Hematopoietic multipotent progenitor cell treated with erythropoietin and hydrocortisone succinate and interleukin-3 and kit ligand, for 15 days (in vitro differentiated cells): Measurements from ENCODE around the gene THAP5.
"Not testable (repeated sequence)": the region's sequence is repeated elsewhere in the genome, so short reads cannot be mapped to it uniquely, and the experiment has no call there.

Experiments used
- DNase-seq: peaks from one replicate; pipeline ENCODE4 v3.0.0-alpha.2; 2015; ENCODE audit warnings: low spot score

THAP5 gene

DNA sequence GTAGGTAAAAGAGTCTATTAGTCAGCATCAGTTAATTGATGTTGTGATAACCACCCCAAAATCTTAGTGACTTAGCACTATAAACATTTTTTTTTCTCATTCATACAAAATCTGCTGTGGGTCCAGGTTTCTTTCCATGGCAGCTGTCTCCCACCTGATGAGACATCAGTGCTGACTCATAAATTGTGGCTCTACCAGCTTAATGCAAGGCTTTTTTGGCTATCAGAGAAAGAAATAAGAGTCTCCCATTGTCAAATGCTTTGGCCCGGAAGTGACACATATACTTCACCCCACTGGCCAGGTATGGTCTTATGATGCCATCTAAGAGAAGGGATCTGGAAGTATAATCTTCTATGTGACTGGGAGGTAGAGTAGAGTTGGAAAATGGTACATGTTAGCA, 14.7 kb upstream of the THAP5 start:
- no peak for DNase-seq

DNA sequence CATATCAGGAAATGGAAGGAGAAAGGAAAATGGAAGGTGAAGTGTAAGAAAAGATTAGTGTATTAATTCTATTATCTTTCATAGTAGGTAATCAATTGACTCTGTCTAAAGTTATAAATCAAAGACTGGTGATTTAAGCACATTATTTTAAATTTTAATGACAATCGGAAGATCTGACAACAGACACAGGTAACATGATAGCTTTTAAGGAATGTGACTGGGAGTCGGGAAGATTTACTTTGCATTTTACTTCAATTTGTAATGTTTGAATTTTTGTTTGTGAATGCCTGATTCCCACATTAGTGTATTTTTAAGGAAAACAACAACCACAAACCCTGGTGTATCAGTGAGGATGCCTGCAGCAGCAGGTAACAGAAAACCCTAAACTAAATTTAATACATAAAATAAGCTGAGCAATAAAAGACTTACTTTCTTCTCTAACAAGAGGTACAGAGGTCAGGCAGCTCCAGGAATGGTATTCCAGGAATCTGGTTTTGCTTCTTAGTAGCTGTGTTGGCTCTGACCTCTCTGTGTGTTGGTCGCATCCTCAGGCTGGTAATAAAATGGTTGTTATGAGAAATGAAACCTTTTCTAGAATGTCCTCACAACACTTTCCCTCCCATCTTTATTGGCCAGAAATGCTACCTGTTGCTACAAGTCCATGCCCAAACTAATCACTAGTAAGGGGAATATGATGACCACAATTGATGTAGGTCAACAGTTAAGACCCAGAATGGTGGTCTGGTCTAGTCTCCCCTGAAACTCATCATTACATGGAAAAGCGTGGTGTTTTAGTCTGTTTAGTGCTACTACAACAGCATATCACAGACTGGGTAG, 12.4 kb upstream of the THAP5 start:
- no peak for DNase-seq

- DNase-seq = no peak
Observed at GRCh38 chr7:108580298-108580697, 10.8 kb upstream of the THAP5 start.

DNA sequence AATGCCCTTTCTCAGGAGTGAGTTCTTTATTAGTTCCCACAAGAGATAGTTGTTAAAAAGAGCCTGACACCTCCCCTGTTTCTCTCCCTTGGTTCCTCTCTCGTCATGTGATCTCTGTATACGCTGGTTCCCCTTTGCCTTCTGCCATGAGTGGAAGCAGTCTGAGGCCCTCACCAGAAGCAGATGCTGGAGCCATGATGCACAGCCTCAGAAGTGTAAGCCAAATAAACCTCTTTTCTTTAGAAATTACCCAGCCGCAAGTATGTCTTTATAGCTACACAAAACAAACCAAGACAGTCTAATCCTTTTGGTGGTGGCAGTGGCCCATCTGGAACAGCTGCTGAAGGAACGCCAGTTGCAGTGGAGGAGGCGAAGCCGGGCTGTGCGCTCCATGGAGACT, 9.4 kb upstream of the THAP5 start:
- DNase-seq = no peak

DNA sequence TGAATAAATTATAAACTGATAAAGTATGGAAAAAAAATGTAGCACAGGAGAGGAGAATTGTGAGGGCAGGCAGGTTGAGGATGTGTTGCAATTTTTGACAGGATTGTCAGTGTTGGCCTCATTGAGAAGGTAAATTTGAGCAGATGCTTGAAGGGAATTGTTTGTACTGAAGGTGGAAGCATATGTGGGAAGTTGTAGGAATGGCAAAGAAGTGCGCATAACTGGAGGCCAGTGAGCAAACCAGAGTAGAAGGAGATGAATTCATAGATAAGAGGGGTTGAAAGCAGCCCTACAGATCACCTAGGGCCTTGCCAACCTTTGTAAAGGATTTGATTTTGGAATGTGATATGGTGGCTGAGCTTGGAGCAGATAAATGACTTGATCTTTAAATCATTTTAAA, 6.6 kb upstream of the THAP5 start:
- no peak for DNase-seq

- no peak for DNase-seq
Observed at GRCh38 chr7:108575156-108575555, 5.7 kb upstream of the THAP5 start.

GRCh38 chr7:108572480-108572879, 3.0 kb upstream of the THAP5 start:
- DNase-seq = peak; percentile 53

DNA sequence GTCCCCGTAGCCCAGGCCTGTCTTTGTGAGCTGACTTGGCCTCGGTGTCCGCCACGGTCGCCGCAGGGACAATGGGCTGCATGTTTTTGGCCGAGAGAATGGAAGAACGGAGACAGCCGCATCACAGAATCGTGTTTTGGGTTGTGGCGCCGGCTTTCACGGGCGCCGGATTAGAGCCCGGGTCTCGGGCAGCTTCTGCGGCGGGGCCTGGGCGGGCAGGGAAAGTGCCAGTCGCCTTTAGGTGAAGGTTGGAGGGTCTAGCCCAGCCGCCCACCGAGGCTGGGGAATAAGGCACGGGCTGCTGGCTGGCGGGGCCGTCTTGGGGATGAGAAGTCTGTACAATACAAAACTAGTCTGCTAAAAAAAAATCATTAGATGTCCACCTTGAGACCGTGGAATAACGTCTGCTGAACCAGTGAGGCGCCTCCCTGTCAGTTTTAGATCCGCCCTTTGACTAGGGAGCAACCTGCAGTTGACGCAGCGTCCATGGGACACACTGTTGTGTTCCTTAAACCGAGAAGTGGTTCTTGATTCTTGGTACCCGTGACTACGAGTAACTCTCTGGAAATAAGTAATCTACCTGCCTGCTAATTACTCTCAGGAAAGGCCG, 745 bp upstream of the THAP5 start:
- peak; percentile 74 for DNase-seq

GRCh38 chr7:108568801-108569380, 615 bp downstream of the THAP5 start:
- DNase-seq = no peak

DNA sequence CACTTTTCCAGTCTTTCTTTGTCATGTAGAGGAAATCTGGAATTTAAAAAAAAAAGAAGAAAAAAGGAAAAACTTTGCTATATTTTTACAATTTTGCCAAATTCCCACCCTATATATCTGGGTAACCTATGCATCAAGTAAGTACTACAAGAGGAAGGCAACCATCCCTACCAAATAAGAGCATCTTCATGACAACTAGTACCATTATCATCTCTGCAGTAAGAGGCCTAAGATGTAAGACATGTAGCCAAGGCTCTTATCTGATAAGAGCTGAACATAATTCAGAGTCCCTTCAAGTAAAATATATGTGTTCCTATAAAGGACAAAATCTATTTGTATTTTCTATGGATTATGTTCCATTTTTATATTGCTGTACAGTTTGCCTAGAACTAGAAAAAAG, 3.5 kb downstream of the THAP5 start:
- DNase-seq = peak; percentile 11

DNA sequence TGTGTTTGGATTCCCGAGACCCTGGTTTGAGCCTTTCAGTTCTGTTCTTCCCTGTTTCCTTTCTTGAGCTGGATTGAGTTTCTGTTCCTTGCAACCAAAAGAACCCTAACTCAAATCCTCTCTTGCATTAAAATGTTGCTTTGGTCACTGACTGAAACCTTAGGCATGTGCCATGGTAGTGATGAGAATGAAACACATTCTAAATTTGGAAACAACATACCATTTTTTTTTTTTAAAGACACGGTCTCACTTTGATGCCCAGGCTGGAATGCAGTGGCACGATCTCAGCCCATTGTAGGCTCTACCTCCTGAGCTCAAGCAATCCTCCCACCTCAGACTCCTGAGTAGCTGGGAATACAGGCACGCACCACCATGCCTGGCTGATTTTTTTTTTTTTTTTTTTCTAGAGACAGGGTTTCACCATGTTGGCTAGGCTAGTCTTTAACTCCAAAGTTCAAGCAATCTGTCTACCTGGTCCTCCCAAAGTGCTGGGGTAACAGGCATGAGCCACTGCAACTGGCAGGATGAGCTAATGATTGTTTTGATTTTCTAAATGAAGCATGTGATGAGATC, 8.4 kb downstream of the THAP5 start:
- no peak for DNase-seq

DNA sequence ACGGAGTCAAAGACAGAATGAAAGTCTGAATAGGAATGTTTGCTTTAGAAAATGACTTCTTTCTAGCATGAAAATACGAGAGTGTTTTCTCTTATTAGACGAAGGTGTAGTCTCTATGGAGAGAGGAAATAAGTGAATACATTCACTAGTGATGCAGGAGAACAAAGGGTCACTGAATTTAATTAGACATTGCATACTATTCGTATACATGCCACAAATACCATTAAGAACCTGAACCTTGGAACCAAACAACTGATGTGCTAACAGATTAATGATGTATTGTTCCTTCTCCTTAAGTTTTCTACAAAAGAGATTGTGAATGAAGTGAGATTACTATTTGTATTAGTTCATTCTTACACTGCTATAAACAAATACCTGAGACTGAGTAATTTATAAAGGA, 10.3 kb downstream of the THAP5 start:
- DNase-seq = no peak

DNA sequence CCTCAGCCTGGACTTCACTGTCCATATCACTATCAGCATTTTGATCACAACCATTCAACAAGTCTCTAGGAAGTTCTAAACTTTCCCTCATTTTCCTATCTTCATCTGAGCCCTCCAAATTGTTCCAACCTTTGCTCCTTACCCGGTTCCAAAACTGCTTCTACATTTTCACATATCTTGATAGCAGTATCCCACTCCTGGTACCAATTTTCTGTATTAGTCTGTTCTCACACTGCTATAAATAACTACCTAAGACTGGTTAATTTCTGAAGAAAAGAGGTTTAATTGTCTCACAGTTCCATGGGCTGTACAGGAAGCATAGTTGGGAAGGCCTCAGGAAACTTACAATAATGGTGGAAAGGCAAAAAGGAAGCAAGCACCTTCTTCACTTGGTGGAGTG, 11.9 kb downstream of the THAP5 start:
- no peak for DNase-seq

GRCh38 chr7:108557191-108557590, 12.3 kb downstream of the THAP5 start:
- DNase-seq = no peak

DNA sequence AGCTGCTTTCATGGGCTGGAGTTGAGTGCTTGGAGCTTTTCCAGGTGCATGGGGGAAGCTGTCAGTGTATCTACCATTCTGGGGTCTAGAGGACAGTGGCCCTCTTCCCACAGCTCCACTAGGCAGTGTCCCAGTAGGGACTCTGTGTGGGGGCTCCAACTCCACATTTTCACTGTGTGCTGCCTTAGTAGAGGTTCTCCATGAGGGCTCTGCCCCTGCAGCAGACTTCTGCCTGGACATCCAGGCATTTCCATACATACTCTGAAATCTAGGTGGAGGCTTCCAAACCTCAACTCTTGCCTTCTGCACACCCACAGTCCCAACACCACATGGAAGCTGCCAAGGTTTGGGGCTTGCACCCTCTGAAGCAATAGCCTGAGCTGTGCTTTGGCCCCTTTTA, 12.8 kb downstream of the THAP5 start:
- DNase-seq = not testable (repeated sequence)

DNA sequence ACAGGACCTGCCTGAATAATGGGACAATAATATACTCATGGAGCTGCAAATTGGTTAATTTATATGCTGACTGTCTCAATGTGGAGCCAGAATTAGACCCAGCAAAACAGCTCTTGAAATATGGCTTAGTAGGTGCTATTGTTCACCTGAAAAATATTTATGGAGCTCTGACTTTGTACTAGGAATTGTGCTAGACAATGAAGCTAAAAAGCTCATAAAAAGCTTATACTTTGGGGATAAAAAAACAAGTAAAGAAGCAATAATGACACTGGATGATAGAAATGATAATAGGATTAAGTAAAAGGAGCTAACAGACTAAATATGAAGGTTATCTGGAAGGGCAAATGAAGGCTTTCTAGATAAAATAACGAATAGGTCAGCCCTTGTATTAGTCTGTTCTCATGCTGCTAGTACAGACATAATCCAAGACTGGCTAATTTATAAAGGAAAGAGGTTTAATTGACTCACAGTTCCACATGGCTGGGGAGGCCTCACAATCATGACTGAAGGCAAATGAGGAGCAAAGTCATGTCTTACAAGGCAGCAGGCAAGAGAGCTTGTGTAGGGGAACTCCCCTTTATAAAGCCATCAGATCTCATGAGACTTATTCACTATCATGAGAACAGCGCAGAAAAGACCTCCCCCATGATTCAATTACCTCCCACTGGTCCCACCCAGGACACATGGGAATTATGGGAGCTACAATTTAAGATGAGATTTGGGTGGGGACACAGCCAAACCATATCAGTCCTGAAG, 21.2 kb downstream of the THAP5 start:
- not testable (repeated sequence) for DNase-seq

GRCh38 chr7:108541478-108541877, 28.0 kb downstream of the THAP5 start:
- DNase-seq = no peak

DNA sequence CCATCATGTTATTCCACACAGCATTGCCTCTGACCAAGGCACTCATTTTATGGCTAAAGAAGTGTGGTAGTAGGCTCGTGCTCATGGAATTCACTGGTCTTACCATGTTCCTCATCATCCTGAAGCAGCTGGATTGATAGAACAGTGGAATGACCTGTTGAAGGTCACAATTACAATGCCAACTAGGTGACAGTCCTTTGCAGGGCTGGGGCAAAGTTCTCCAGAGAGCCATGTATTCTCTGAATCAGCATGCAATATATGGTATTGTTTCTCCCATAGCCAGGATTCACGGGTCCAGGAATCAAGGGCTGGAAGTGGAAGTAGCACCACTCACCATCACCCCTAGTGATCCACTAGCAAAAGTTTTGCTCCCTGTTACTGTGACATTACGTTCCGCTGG, 30.8 kb downstream of the THAP5 start:
- DNase-seq = not testable (repeated sequence)

- peak; percentile 87 for DNase-seq
Observed at GRCh38 chr7:108538236-108538635, 31.3 kb downstream of the THAP5 start.

- DNase-seq = peak; percentile 28
Observed at GRCh38 chr7:108537229-108537628, 32.3 kb downstream of the THAP5 start.

DNA sequence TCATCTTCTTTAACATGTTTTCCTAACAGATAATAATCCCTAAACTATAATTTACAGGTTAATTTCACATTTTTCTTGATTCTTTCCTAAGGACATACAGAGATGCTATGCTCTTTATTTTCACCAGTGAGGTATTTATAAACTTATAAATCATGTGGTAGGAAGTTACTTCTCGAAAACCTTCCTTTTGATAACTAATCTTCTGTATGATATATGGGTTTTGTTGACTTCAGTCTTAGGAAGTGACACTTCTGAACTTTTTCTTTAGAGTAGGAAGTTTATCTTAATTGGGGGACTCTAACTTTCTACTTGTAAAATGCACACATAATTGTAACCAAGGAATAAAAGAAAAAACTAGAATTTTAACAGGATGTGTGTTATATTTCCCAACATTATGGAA, 33.8 kb downstream of the THAP5 start:
- DNase-seq = no peak

DNA sequence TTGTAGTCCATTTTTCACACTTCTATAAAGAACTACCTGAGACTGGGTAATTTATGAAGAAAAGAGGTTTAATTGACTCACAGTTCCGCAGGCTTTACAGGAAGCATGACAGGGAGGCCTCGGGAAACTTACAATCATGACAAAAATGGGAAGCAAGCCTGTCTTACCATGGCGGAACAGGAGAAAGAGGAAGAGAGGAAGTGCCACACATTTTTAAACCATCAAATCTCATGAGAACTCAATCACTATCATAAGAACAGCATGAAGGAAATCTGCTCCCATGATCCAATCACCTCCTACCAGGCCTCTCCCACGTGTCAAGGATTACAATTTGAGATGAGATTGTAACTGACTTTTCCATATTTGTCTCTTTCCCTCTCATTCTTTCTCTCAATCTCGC, 34.2 kb downstream of the THAP5 start:
- DNase-seq = no peak
